OCI-LY1 (cell line): ENCODE measurements around the gene SLTM.

Source experiments
- CTCF ChIP-seq: fragments of 200-600 bp; sonication (generic), shearing (Covaris generic); IDR thresholded peaks from 2 replicates; pipeline ENCODE4 v1.5.1; 2017; ENCODE audit warnings: mild to moderate bottlenecking, antibody characterized with exemption, low read length, moderate library complexity, mixed read lengths
- EZH2 ChIP-seq: fragments of 200-600 bp; sonication (generic), shearing (Covaris generic); IDR thresholded peaks from 2 replicates; pipeline ENCODE4 v1.8.0; 2017; ENCODE audit warnings: borderline replicate concordance, mixed run types, mild to moderate bottlenecking, antibody characterized with exemption, low read length, moderate library complexity, mixed read lengths

DNA sequence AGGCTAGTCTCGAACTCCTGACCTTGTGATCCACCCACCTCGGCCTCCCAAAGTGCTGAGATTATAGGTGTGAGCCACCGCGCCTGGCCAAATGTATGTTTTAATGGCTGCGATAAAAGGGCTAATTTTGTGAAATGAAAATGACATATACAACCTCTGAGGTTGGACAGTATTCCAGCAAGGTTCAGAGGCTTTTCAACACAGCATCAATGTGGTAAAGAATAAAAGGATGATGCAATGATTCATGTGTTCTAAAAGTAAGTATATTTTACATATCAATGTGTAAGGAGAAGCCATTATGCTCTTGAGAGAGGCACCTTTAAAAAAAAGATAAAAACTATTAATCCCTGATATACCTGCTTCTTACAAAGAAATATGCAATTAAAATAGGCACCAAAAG is 6.7 kb downstream of the SLTM start:
- TF ChIP-seq EZH2: no peak
- TF ChIP-seq CTCF: no peak
